Fibroblast of lung (primary cell): ENCODE data around the gene HMCES. TPM values are rescaled to one million over a fixed set of nuclear protein-coding genes. Genes with fewer than 3 reads are reported as not detected.

Experiments
- DNase-seq, 2 donors: peaks; one replicate each; pipeline versions ENCODE4 v3.0.0 to v3.0.0-alpha.2; 2010; ENCODE audit warnings: low read depth in 2 of 2
- H2AFZ ChIP-seq: 2 replicates; pipeline ENCODE4 v1.5.1; 2012; ENCODE audit warnings: low read length, control low read depth, inconsistent platforms
- H3K27ac ChIP-seq: 2 replicates; pipeline ENCODE4 v1.5.1; 2011; ENCODE audit warnings: low read length, control low read depth; ENCODE audit not compliant: insufficient read depth
- H3K27me3 ChIP-seq: 2 replicates; pipeline ENCODE4 v1.5.1; 2011; ENCODE audit warnings: mild to moderate bottlenecking, low read length; ENCODE audit not compliant: control insufficient read depth, insufficient read depth
- H3K36me3 ChIP-seq: 2 replicates; pipeline ENCODE4 v1.5.1; 2011; ENCODE audit warnings: low read length; ENCODE audit not compliant: control insufficient read depth, insufficient read depth
- H3K4me1 ChIP-seq: 2 replicates; pipeline ENCODE4 v1.5.1; 2011; ENCODE audit warnings: low read length; ENCODE audit not compliant: control insufficient read depth, insufficient read depth; ENCODE audit errors: extremely low read depth
- H3K4me2 ChIP-seq: 2 replicates; pipeline ENCODE4 v1.5.1; 2011; ENCODE audit warnings: low read length, control low read depth; ENCODE audit not compliant: insufficient read depth; ENCODE audit errors: extremely low read depth
- H3K4me3 ChIP-seq, 4 experiments: fragments of 200-600 bp in 1 of 4; sonication (generic) in 1 of 4; replicated peaks in 1 of 4; 2 replicates each; pipeline ENCODE4 v1.5.1; 2011 to 2016; ENCODE audit warnings: low read length in 4 of 4, low read depth in 3 of 4, mild to moderate bottlenecking in 3 of 4, control low read depth in 2 of 4, inconsistent platforms in 1 of 4, mixed read lengths in 1 of 4; ENCODE audit not compliant: insufficient read depth in 1 of 4; ENCODE audit errors: control extremely low read depth in 1 of 4
- H3K79me2 ChIP-seq: 2 replicates; pipeline ENCODE4 v1.5.1; 2012; ENCODE audit warnings: mild to moderate bottlenecking, low read length, inconsistent platforms; ENCODE audit not compliant: control insufficient read depth, insufficient read depth
- H3K9ac ChIP-seq: 2 replicates; pipeline ENCODE4 v1.5.1; 2011; ENCODE audit warnings: mild to moderate bottlenecking, low read length, control low read depth; ENCODE audit not compliant: insufficient read depth
- H3K9me3 ChIP-seq: 2 replicates; pipeline ENCODE4 v1.5.1; 2012; ENCODE audit warnings: low read depth, low read length; ENCODE audit not compliant: control insufficient read depth, insufficient read depth
- H4K20me1 ChIP-seq: 2 replicates; pipeline ENCODE4 v1.5.1; 2011; ENCODE audit warnings: low read length; ENCODE audit not compliant: control insufficient read depth, insufficient read depth; ENCODE audit errors: extremely low read depth
- CTCF ChIP-seq, 2 donors: IDR thresholded peaks in 1 of 2; conservative IDR thresholded peaks in 1 of 2; 1 replicate in 1 of 2; 2 replicates in 1 of 2; pipeline ENCODE4 v1.5.1; 2011 to 2012; ENCODE audit warnings: low read length in 2 of 2, control low read depth in 1 of 2, inconsistent platforms in 1 of 2, low read depth in 1 of 2, mild to moderate bottlenecking in 1 of 2
- EZH2 ChIP-seq: IDR thresholded peaks from 2 replicates; pipeline ENCODE4 v1.5.1; 2012; ENCODE audit warnings: low read length, control low read depth, mild to moderate bottlenecking; ENCODE audit errors: missing control alignments
- polyA minus RNA-seq: library from RNA; depleted of rRNA, polyadenylated mRNA; stranded (reverse); fragments of >200 nt; gene quantifications from 2 replicates; pipeline ENCODE4 v1.2.3, GENCODE V29; 2011; ENCODE audit warnings: low replicate concordance
- polyA plus RNA-seq, 2 donors: library from polyadenylated mRNA; depleted of rRNA in 1 of 2; stranded (reverse) in 1 of 2; unstranded in 1 of 2; fragments of >200 nt; gene quantifications; 2 replicates each; pipeline ENCODE4 v1.2.1, GENCODE V29; 2011 to 2012; ENCODE audit warnings: missing spikeins in 1 of 2
- total RNA-seq: library from RNA; depleted of rRNA; stranded (reverse); fragments of >200 nt; gene quantifications from 2 replicates; pipeline ENCODE4 v1.2.1, GENCODE V29; 2014

Gene HMCES, protein sequence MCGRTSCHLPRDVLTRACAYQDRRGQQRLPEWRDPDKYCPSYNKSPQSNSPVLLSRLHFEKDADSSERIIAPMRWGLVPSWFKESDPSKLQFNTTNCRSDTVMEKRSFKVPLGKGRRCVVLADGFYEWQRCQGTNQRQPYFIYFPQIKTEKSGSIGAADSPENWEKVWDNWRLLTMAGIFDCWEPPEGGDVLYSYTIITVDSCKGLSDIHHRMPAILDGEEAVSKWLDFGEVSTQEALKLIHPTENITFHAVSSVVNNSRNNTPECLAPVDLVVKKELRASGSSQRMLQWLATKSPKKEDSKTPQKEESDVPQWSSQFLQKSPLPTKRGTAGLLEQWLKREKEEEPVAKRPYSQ
- total RNA-seq (11.8 and 12.2 TPM in 2 replicates), polyA plus RNA-seq (22.6 and 22.8 TPM in 2 replicates), polyA minus RNA-seq (16.7 and 20.0 TPM in 2 replicates)
- 30.0 and 34.9 TPM in 2 replicates for polyA plus RNA-seq (2012)

GRCh38 chr3:129278439-129278965 lies at the start of gene HMCES:
HMCES (plus strand) TSS chr3:129278870; CDS start chr3:129279733, 863 bp downstream.
- Histone ChIP-seq H3K27ac (peak within 1 kb of the TSS; percentile 76), H3K9ac (peak within 1 kb of the TSS; percentile 88), H3K9me3 (no peaks in the 10 kb centered on the region), H4K20me1 (no peaks in the 10 kb centered on the region), H3K4me1 (peaks cover 8% of the 10 kb centered on the region), H3K79me2 (peaks cover 7% of the 10 kb centered on the region), H3K36me3 (peaks cover 15% of the 10 kb centered on the region), H2AFZ (peak within 1 kb of the TSS; percentile 60), H3K4me3 (peak within 1 kb of the TSS; percentile 56 to 79 (median 66)), H3K27me3 (no peaks in the 10 kb centered on the region), H3K4me2 (peak within 1 kb of the TSS; percentile 95)
- no peak for TF ChIP-seq CTCF (conservative IDR thresholded peaks at IDR 0.05 in 1 of 2, IDR thresholded peaks at IDR 0.05 in 1 of 2; ENCODE audit: low read depth in 1 of 2, low read length in 2 of 2)
- no peak for TF ChIP-seq EZH2
- peak; percentile 79 to 82 for DNase-seq

DNA sequence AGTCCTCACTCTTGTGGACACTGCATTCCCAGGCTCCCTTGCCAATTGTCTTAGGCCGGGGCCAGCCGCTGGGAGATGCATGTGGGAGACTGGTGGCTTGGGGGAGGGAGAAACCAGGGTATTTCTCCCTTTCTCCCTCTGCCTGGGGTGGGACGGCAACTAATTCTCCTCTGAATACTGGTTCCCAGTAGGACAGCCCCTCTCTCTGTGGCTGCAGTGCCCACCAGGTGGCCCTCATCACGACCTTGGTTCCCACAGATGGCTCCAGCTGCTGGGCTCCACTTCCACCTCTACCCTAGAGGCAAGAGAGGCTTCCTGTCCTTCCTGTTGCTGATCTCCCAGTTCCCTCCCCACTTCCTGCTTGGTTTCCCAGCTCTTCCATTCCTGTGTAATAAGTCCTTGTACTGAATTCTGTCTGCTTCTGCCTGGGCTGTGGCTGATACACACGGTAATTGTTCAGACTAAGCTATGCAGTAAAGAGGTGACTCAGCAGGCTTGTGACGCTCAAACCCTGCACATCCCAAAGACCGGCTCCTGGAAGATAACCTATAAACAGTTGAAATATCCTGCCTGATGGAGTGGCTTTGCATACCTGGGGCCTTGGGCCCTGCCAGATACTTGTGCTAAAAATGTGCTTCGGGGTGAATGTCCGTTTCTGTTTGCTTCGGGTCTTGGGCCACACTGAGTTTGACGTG lies 49.6 kb upstream of the HMCES start:
- Histone ChIP-seq H3K27me3 (no peaks in the 10 kb centered on the region), H3K27ac (peak overlapping the region; percentile 75), H3K79me2 (no peaks in the 10 kb centered on the region), H3K36me3 (no peaks in the 10 kb centered on the region), H3K4me3 (no peak overlapping the region), H4K20me1 (no peaks in the 10 kb centered on the region), H3K4me1 (peaks cover 18% of the 10 kb centered on the region), H3K4me2 (peak overlapping the region; percentile 15), H3K9me3 (no peaks in the 10 kb centered on the region), H3K9ac (no peak overlapping the region), H2AFZ (peak overlapping the region; percentile 94)
- DNase-seq = peak; percentile 73 to 89
- no peak for TF ChIP-seq EZH2
- TF ChIP-seq CTCF (conservative IDR thresholded peaks at IDR 0.05 in 1 of 2, IDR thresholded peaks at IDR 0.05 in 1 of 2; ENCODE audit: low read depth in 1 of 2, low read length in 2 of 2) = no peak
